Activated CD4-positive, alpha-beta T cell treated with anti-CD3 and anti-CD28 coated beads, Interleukin-2, amount 50 U/mL, for 4 hours (primary cell): Measurements from ENCODE around the gene NT5C1B.

Experiments
- DNase-seq, 2 experiments: peaks; one replicate each; pipeline ENCODE4 v3.0.0-alpha.2; 2020

The NT5C1B gene

GRCh38 chr2:18598848-18599484 lies 9.6 kb upstream of the NT5C1B start:
- DNase-seq: no peak

GRCh38 chr2:18597618-18598017 lies 8.2 kb upstream of the NT5C1B start:
- DNase-seq: no peak

DNA sequence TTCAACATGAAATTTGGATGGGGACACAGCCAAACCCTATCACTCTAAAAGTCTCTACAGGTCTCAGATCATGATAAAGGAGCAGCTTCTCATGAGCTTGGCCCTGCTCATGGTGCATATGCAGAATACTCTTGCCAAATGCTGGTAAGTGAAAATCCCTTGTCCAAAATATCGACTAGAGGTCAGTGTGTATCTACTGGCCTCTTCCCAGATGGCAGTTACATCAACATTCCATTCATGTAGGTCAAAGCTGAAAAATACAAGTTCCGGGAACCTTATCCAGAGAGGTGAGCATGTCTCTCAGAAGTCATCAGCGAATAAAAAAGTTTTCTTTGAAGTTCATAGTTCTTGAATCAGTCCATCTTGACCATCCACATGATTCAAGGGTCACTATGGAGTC lies 7.6 kb upstream of the NT5C1B start:
- DNase-seq: no peak

DNA sequence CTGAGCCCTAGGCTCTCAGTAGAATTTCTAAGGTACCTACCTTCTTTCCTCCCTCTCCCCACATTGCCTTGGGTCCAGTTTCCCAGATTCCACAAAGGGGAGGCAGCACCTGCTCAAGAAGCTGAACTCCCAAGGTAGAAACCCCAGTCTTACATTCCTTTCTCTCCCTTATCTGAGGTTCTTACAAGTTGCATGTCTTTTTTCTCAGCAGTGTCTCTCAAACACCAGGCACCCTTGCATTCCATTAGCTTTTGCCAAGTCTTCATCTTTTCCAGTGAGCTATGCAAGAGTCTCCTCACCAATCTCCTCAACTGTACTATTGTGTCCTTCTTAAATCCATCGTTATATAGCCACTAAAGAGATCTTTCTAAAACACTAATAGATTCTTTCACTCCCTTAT lies 4.1 kb upstream of the NT5C1B start:
- no peak for DNase-seq

- DNase-seq: no peak
Measured at GRCh38 chr2:18592372-18592771, 3.0 kb upstream of the NT5C1B start.

DNA sequence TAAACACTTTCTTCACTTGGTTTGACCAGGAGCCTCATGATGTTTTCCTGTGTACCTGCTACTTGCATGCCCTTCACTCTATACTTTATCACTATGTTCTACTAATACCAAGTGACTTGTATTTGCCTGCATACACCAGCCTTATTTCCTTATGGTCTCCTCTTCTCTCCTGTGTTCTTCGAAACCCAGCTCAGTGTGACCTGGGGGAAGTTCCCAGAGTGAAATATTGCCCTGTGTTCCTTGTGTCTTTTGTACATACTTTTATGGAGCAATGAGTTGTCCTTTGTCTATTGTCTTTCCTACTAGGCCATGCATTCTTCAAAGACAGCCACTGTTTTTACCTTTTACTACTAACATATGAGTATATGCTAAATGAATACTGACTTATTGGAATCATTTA lies 567 bp downstream of the NT5C1B start:
- no peak for DNase-seq

GRCh38 chr2:18588049-18588448 lies 1.3 kb downstream of the NT5C1B start:
- DNase-seq: no peak

DNA sequence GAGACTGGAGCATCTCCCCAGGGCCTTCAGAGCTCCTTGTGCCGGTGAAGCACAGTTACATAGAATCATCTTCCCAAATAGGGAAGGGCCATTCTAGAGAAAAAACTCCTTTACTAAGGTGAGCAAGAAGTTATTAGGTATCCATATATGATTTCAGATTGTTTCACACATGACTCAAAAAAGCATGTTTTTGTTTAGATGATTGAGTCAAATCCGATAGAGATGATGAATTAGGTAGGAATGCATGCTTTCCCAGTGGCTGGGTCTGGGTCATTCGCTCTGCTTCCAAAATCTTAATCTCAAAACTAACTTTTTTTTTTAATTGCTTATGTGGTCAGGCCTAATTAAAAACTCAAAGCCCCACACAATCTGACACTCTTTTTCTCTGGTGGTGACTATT lies 3.8 kb downstream of the NT5C1B start:
- DNase-seq: no peak

GRCh38 chr2:18584608-18584954 lies 4.8 kb downstream of the NT5C1B start:
- DNase-seq: no peak

DNA sequence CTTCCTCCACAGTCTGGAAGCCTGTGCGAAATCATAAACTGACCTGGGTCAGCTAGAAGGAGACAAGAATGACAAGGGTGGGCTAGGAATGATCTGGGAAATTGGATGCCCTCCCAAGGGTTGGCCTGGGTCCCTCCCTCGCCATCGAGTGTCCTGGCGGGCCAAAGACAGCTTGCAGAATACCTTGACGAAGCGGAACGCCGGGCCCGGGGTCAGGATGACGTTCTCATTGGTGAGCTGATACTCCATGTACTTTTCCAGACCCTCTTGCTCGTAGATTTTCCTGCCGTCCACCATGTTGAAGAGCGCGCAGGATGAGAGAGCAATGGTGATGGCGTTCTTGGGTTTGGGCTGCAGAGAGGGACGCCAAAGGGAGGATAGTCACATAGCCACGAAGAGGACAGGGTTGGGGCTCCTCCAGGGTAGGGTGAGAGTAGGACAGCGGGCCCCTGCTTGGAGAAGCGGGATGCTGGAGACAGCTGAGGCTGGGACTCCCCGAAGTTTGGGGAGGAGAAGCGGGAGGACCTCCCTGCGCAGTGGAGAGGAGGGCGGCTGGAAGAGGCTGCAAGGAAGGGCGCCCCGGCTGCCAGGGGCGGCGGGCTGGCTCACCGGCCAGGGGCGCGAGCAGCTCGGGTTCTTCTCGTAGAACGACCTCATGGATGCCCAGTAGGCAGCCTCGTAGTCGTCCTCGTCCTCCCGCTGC lies 5.3 kb downstream of the NT5C1B start:
- DNase-seq: no peak

DNA sequence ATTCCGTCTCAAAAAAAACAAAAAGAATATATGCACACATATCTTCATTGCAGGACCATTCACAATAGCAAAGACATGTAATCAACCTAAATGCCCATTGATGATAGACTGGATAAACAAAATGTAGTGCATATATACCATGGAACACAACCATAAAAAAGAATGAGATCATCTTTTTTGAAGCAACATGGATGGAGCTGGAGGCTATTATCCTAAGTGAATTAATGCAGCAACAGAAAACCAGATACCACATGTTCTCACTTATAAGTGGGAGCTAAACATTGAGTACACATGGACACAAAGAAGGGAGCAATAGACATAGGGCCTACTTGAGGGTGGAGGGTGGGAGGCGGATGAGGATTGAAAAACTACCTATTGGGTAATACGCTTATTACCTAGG lies 8.8 kb downstream of the NT5C1B start:
- no peak for DNase-seq

- DNase-seq: no peak
Measured at GRCh38 chr2:18578033-18578432, 11.3 kb downstream of the NT5C1B start.

DNA sequence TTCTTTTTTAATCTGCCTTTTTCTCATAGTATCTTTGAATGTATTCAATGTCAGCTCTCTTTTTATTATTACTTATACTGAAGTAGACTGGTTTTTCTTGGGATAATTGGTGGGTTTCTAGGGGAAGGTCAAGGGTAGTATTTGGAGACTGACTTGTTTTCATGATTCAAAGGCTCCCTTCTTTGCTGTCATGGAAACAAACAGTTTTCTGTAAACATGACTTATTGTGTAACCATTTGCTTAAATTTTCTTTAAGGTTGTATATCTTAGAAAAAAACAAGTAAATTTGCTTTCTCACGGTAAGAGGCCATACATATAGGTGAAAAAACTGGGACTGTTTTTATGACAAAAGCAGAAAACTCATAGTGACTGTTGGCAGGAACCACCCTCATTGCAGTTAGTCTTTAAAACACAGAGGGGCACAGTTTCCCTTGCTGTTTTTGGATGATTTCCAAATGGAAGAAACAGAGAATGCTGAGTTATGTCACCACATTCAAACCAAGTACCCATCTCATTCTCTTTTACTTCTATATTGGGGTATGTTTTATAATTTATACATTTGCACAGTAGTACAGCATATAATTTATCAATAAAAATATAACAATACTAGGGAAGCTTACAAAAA lies 23.1 kb downstream of the NT5C1B start:
- no peak for DNase-seq

GRCh38 chr2:18560797-18561085 lies 28.6 kb downstream of the NT5C1B start:
- no peak for DNase-seq

- DNase-seq: peak; percentile 90 to 92
Measured at GRCh38 chr2:18560031-18560796, 29.2 kb downstream of the NT5C1B start, which contains the start of gene RDH14. Gene RDH14, minus strand, starts transcription at chr2:18560653. Its CDS starts 81 bp downstream, at chr2:18560572.

DNA sequence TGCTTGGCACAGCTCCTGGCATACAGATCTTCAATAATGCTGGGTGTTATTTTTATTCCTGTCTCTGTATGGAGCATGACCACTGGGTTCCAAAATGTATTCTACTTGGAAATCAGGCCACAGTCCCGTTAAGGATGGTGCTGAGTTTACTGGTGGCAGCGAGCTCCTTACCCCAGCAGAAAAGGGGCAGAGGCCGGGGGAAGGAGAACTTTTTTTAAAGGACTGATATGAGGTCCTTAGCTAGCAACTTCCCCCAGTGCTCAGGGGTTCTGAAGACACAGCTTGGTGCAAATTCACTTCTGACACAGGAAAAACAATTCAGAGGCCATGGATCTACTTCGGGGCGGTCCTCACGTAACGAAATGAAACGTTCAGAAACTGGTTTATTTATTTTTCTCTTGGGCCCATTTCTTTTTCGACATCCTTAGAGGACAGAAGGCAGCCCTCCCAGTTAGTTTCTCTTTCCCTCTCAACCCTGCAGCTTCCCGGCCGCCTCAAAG lies 29.8 kb downstream of the NT5C1B start:
- no peak for DNase-seq

DNA sequence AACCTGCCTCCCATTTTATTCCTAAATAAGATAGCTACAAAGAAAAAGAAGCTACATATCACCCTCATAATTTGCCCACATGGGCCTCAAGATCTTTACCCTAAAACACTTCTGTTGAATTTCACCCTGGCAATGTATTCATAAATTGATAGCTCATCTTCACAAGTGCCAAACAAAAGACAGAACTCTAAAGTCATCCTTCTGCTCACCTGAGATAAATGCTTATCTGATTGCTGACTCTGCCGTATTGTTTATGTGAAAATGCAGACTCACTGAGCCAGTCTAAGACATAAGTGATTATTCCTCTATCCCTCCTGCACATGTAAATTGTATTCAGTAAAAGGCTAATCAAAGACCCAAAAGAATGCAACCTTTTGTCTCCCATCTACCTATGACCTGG lies 30.9 kb downstream of the NT5C1B start:
- no peak for DNase-seq

DNA sequence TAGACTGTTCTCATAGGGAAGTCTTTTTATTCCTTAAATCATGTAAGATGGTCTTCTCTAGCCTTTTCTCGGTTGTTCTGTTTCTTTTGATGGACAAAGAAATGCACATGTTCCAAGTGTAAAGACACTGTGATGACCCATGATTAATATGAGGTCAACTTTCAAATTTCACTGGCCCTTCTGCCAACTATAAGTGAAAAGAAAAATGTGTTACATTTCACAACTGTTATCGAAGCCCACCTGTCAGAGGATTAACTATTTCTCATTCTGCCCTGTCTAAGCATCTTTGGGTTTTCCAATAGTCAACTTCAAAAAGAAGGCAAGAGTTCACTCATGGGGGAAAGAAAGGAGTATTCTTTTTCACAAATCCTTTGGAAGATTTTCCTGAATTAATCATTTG lies 32.2 kb downstream of the NT5C1B start:
- no peak for DNase-seq

- no peak for DNase-seq
Measured at GRCh38 chr2:18552351-18553077, 36.9 kb downstream of the NT5C1B start.

- DNase-seq: no peak
Measured at GRCh38 chr2:18551623-18552022, 37.7 kb downstream of the NT5C1B start.

DNA sequence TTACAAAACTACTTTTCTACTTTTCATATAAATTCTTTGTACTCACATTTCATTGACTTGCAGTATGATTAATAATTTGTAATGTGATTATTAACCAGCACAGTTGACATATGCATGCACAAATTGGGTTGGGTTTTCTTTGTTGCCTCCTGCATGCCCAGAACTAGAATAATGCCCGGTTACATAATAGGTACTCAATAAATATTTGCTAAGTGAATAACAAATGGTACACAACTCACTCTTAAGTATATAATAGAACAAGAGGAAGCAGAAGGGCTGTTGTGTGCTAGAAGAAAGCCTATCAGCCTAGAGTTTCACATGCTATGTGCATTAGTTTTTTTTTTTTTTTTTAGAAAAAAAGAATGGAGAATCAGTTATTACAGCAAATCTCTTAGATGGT lies 38.2 kb downstream of the NT5C1B start:
- DNase-seq: no peak

GRCh38 chr2:18550433-18550832 lies 38.9 kb downstream of the NT5C1B start:
- no peak for DNase-seq

DNA sequence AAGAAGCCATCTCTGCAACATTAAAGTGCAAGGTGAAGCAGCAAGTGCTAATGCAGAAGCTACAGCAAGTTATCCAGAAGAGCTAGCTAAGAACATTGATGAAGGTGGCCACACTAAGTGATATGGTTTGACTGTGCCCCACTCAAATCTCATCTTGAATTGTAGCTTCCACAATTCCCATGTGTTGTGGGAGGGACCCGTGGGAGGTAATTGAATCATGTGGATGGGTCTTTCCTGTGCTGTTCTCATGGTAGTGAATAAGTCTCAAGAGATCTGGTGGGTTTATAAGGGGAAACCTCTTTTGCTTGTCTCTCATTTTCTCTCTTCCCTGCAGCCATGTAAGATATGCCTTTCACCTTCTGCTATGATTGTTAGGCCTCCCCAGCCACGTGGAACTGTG lies 40.3 kb downstream of the NT5C1B start:
- DNase-seq: no peak
